ENCODE results near the gene ADAM12. TPM values are rescaled to one million over a fixed set of nuclear protein-coding genes. Genes with fewer than 3 reads are reported as not detected.

ADAM12 gene
- total and polyA plus RNA-seq, 9 of the 15 experiments (the other 6 are each of a cell fraction or from before 2014, with no cell fraction given): not detected

GRCh38 chr10:126398383-126398743 is 10.1 kb upstream of the ADAM12 start (continued):
- TF ChIP-seq ZBTB40 (IDR thresholded peaks at IDR 0.05) (no peak), ZBTB40 (CRISPR knock-in tag; IDR thresholded peaks at IDR 0.05) (no peak), ZFP1 (CRISPR knock-in tag; IDR thresholded peaks at IDR 0.05) (no peak), NFIX (CRISPR knock-in tag; IDR thresholded peaks at IDR 0.05; ENCODE audit: low read depth) (no peak), ZNF41 (CRISPR knock-in tag; conservative IDR thresholded peaks at IDR 0.05) (no peak), ZBTB2 (IDR thresholded peaks at IDR 0.05) (no peak), RBBP5 (IDR thresholded peaks at IDR 0.05; ENCODE audit: borderline replicate concordance, insufficient read depth, low read length, poor library complexity, severe bottlenecking) (no peak), MYC (IDR thresholded peaks at IDR 0.05; ENCODE audit: low read depth, low read length) (no peak), MYC (CRISPR knock-in tag; IDR thresholded peaks at IDR 0.05; ENCODE audit: borderline replicate concordance, low read depth) (no peak), ZNF184 (CRISPR knock-in tag; IDR thresholded peaks at IDR 0.05) (no peak)

All from K562 (cell line).